GM12801 (cell line): Measurements from ENCODE around the gene DUSP15.

ENCODE experiments used
- CTCF ChIP-seq: IDR thresholded peaks from one replicate; pipeline ENCODE4 v1.5.1; 2011; ENCODE audit warnings: control low read depth; ENCODE audit not compliant: insufficient read length; ENCODE audit errors: extremely low read depth

The DUSP15 gene

GRCh38 chr20:31811796-31812728 lies 58.3 kb downstream of the DUSP15 start:
- no peak for TF ChIP-seq CTCF

DNA sequence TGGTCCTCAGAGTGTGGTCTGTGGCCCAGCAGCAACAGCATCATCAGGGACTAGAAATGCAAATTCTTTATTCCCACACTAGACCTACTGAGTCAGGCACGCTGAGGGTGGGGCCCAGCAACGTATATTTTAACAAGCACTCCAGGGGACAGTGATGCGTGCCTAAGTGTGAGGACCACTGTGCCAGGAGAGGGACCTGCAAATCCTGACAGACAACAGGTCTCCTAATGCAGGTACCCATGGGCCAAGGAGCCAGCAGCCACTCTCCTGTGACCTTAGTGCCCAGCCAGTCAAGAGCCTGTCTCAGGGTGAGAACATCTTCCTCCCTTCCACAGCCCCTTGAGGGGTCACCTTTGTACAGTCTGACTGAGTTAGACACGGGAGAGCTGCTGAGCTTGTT lies 59.1 kb downstream of the DUSP15 start:
- TF ChIP-seq CTCF = no peak
